SHP77 treated with DMSO at 0.1 percent for 48 hours (cell line): ENCODE data around the gene SLC34A3.
"Not testable (repeated sequence)": the region's sequence is repeated elsewhere in the genome, so short reads cannot be mapped to it uniquely, and the experiment has no call there.

Source experiments
- DNase-seq: peaks from one replicate; lab custom pipeline; 2025; lab: John Stamatoyannopoulos, UW

The SLC34A3 gene

DNA sequence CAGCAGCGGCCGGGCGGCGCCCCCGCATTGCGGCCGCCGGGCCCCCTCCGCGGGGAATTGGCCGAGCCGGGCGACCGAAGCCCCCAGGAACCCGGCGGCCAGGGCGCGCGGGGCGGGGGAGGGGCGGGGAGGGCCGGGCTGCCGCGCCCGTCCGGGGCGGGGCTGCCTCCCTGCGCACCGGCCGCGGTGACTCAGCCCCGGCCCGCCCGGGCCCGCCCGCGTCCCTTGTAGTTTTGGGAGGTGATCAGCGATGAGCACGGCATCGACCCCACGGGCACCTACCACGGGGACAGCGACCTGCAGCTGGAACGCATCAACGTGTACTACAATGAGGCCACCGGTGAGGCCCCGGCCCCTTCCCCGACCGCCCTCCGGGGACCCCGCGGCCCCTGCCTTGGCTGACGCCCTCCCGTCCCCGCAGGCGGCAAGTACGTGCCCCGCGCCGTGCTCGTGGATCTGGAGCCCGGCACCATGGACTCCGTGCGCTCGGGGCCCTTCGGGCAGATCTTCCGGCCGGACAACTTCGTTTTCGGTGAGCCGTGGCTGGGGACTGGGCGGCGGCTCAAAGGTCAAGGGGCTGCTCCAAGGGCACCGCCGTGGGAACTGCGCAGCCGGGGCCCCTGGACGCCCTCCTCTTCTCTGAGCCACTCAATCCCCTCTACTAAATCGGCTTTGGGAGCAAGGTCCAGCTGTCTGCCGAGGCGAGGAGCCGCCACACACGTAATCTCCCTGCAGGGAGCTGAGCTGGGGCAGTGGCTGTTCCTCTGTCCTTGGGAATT lies 11.0 kb downstream of the SLC34A3 start:
- no peak for DNase-seq

DNA sequence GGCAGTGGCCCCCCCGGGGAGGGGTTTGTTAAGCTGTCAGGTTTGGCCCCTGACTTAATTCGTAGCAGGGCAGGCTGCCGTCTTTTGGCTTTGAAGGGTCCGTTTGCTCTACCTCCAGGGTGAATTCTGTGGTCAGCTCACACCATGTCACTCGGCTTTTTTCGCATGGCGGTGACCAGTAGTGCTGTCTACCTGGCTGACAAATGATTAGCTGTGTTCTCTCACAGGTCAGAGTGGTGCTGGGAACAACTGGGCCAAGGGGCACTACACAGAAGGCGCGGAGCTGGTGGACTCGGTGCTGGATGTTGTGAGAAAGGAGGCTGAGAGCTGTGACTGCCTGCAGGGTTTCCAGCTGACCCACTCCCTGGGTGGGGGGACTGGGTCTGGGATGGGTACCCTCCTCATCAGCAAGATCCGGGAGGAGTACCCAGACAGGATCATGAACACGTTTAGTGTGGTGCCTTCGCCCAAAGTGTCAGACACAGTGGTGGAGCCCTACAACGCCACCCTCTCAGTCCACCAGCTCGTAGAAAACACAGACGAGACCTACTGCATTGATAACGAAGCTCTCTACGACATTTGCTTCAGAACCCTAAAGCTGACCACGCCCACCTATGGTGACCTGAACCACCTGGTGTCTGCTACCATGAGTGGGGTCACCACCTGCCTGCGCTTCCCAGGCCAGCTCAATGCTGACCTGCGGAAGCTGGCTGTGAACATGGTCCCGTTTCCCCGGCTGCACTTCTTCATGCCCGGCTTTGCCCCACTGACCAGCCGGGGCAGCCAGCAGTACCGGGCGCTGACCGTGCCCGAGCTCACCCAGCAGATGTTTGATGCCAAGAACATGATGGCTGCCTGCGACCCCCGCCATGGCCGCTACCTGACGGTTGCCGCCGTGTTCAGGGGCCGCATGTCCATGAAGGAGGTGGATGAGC lies 11.8 kb downstream of the SLC34A3 start:
- DNase-seq = no peak

DNA sequence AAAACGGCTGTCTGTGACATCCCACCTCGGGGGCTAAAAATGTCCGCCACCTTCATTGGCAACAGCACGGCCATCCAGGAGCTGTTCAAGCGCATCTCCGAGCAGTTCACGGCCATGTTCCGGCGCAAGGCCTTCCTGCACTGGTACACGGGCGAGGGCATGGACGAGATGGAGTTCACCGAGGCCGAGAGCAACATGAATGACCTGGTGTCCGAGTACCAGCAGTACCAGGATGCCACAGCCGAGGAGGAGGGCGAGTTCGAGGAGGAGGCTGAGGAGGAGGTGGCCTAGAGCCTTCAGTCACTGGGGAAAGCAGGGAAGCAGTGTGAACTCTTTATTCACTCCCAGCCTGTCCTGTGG lies 12.5 kb downstream of the SLC34A3 start:
- not testable (repeated sequence) for DNase-seq

DNA sequence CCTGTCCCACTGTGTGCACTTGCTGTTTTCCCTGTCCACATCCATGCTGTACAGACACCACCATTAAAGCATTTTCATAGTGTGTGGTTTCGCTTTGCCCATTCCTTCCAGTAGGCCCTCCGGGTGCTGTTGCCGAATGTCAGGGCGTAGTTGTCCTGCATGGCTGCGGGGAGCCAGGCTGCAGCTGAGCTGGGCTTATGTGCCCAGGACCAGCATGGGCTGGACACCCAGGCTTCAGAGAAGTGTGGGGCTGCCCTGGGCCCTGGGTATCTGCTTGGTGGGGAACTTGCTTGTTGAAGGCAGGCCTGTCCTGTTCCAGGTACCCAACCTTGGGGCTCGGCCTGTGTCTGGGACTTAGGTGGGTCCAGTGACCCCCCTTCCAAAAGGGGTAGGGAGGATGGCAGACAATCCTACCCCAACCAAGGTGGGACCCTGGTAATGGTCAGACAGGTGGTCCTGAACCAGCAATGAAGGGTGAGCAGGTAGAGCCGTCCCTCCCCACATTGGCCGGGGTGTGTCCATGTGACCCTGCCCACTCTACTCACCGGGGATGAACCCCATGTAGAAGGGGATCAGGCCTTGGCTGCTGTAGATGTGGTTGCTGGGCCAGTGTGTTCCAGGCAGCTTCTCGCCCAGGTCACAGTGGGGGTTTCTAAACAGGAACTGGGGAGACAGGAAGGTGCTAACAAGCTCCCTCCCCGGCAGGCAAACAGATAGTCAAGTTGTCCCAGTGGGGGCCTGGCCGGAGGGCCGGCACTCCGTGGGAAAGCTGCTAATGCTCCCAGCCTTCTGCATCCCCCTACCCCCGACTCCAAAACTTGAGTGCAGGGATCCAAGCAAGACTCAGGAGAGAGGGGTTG lies 13.2 kb downstream of the SLC34A3 start:
- DNase-seq = no peak

DNA sequence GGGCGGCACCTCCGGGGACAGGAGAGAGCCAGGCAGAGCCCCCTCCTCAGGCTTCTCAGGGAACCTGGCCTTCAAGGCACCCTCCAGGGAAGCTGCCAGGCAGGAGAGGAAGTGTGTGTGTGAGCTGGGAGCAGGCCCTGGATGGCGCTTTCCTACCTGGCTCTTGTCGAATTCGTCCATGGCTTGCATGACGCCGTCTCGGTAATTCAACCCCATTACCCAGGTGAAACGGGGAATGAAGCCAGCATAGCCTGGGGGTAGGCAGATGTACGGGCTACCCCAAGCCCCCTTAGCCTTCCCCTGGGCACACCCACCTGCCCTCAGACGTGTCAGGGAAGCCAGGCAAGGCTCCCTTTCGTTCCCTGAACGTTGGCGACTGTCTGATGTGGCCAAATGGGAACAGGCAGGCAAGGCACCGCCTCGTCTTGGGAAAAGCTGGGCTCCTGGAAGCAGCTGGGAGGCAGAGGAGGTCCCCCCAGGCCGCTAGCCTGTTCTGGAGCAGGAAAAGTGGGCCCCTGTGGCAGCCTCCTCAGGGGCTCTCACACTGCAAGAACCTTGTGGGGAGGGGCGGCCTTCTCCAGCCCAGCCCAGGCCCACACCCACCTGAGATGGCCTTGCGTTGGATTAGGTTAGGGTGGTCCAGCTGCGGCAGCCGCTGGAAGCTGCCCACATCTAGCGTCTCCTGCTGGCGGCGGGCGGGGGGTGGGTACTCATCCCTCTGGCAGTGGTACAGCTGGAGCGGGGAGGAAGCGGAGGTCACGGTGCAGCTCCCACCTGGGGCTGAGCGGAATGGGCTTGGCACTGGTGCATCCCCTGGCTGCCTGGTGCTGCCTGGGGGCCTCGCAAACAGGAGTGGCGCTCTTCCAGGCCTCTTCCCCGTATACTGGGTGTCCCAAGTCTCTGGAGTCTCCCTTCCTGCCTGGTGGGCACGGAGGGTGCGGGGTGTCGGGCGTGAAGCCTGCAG lies 14.1 kb downstream of the SLC34A3 start:
- no peak for DNase-seq

DNA sequence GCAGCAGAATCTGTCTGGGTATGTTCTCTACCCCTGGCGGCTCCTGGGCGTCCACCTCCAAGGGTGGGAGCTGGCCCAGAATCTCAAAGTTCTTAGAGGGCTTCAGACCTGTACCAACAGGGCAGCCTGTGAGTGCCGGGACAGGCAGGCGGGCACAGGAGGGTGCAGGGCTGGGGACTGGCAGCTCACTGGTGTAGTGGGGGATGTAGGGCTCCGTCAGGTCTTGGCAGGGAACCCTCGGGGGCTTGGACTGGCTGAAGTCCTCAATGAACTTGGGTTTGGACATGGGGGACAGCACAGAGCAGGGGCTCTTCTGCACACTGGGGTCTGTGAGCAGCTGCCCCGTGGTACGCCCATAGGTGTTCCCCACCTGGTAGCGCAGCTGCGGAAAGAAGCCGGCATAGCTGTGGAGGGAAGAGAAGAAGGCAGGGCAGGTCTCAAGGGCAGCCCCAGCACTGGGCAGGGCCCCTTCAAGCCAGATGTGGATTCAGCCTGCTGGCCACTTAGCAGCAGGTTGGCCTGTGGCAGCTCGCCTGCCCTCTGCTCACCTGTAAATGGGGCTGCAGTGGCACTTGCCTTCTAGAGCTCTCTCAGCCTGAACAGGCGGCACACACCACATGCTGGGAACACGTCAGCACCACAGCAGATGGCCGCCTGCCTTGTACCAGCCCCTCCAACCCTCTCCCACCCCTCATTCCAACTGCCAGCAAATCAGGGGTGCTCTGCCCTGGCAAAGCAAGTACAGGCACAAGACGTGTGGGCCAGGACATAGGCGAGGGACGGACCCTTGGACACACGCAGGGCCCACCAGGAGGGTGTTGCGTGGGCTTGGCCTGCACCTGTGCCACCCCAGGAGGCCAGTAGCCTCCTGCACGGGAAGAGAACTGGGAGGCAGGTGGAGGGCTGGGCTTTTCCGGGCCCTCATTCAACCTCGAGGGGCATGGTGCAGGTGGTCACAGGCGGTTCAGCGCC lies 15.0 kb downstream of the SLC34A3 start:
- no peak for DNase-seq

DNA sequence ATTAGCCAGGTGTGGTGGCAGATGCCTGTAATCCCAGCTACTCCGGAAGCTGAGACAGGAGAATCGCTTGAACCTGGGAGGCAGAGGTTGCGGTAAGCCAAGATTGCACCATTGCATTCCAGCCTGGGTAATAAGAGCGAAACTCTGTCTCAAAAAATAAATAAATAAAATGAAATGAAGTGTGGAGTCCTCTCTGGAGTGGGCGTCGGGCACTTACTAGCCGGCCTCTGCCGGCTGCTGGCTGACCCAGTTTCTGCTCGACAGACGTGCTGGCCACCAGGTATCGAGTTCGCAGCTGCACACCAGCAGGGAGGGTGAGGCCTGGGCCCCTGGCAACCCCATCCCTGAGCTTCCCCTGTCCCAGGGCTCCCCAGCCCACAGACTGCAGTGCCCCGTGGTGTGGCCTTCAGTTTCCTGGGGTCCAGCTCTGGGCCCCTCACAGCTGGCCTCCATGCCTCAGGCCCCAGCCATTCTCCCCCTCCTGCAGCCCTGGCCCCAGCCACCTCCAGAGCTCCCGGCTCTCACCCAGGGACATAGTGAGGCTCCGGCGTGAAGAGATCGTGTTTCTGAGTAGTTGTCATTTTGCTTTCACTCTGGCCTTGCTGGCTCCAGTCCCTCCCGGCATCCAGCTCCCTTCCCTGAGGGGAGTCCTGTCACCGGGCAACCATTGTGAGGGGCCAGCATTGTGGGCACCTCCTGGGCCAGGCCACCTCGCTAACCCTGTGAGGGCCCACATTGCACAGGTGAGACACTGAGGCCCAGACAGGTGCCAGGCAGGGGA lies 16.6 kb downstream of the SLC34A3 start:
- DNase-seq = no peak

DNA sequence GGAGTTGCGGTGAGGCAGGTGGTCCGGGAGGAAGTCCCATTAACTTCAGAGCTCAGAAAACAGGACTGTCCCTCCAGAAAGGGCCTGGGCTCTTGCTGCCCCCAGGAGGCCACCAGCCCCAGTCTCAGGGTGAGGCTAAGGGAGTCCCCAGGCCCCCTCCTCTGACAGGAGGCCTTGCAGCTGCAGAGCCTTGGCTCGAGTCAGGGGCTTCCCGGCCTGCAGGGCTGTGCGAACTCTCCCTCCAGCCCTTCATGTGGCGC lies 17.1 kb downstream of the SLC34A3 start:
- no peak for DNase-seq

DNA sequence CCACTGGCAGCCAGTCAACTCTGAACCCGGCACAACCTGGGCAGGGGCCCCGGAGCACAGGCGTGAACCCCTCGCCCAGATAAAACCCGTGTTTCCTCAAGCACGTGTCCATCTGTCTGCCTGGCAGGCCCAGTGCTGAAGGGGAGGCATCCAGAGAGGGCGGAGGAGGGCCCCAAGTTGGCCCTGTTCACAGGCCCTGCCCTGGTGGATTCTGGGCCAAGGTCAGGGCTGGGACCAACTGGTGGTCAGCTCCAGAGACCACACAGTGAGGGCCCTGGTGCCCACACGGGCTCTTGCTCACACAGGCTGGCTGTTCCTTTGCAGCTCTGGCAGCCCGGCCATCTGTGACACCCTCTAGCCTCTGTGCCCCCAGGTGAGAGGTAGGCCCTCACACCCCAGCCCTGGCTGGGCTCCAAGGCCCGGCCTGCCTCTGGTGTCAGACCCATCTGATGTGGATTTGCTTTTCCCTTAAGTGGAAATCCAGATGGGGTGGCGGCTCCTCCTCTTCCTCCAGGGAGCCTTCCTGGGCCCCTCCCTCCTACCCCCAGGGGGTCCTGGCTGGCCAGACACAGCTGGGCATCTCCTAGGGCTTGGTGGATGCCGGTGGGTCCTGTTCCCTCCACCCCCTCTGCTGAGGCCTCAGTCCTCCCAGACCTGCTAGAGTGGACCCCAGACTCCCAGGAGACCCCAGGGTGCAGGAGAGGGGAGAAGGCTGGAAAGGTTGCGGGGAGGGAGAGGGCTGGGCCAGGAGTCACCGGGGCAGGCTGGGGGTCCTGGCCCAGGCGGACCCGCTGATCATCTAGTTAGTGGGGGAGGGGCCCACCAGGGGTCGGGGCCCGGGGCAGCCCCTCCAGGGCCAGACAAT lies 19.9 kb downstream of the SLC34A3 start:
- no peak for DNase-seq

DNA sequence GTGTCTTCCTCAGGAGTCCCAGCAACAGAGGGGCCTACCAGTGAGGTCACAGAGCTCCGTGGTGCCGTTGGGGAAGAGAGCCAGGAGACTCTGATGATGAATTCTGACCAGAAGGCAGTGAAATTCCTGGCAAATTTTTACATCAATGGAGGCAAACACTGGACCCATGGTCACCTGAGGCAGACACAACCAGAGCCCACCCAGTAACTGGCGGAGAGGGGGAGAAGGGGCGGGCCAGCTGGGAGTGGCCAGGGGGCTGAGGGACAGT lies 20.4 kb downstream of the SLC34A3 start, which contains the start of gene STPG3:
STPG3 (plus strand) TSS at position 93 of the 268 bp plus-strand sequence; CDS start at position 94, 1 bp downstream.
- DNase-seq = no peak

DNA sequence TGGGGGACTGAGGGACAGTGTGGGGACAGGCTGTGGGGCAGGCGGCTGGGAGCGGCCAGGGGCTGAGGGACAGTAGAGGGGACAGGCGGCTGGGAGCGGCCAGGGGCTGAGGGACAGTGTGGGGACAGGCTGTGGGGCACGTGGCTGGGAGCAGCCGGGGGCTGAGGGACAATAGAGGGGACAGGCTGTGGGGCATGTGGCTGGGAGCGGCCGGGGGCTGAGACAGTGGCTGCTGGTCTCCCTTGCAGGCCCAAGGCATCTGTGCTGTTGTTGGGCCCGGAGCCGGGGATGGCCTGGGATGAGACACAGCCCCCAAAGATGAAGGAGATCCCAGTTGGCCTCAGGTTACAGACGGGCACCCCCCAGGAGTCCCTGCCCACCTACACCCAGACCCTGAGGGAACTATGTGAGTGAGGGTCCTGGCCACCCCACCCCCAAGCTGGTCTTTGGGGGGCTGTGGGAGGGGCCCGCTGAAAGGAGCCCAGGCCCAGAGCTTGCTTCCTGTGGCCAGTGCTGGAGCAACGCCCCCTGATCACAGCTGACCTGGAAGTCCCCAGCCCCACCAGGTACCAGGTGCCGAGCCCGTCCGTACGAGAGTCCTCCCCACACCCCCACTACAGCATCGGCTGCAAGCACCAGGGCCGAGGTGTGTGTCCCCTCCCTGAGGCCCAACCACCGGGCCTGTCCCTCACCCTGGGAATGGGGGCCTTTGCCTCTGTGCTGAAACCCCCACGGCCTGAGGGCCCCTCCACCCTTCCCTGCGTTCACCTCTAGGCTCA lies 21.0 kb downstream of the SLC34A3 start:
- DNase-seq = no peak

DNA sequence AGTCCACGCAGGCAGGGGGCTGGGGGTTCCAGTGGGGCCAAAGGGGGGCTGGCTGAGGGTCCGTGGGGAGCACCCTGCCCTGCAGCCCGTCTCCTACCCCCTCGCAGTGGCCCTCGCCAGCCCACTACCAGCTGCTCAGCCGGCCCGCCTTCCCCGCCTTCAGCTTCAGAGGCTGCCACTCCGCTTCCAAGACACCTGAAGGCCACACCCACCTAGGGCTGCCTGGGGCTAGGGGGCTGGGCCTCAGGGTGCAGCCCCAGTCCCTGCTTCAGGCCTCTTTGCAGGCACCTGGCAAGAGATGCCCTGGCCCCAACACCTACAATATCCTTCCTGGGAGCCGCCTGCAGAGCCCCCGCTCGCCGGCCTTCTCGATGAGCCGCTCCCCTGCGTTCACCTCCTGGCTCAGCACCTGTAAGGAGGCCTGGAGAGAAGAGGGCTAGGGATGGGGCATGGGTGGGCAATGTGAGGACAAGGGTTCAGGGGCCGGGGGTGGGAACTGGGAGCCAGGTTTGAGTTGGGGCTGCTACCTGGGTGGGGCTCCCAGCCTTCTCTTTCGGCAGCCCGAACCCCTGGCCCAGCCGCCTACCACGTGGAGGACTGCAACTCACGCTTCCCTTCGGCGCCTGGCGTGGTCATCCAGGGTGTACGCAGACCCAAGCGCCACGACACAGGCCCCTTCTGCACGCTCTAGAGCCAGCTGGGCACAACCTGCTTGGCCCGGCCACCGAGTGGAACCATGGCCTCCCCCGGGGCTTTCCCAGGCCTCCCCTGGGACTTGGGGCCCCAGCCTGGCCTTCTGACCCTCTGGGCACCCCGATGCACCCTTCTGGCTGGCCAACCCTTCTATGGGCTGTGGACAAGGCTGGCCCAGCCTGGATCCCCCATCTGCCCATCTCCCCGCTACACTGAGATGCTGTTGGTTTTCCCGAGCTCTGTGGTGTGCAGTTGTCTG lies 22.1 kb downstream of the SLC34A3 start:
- no peak for DNase-seq

DNA sequence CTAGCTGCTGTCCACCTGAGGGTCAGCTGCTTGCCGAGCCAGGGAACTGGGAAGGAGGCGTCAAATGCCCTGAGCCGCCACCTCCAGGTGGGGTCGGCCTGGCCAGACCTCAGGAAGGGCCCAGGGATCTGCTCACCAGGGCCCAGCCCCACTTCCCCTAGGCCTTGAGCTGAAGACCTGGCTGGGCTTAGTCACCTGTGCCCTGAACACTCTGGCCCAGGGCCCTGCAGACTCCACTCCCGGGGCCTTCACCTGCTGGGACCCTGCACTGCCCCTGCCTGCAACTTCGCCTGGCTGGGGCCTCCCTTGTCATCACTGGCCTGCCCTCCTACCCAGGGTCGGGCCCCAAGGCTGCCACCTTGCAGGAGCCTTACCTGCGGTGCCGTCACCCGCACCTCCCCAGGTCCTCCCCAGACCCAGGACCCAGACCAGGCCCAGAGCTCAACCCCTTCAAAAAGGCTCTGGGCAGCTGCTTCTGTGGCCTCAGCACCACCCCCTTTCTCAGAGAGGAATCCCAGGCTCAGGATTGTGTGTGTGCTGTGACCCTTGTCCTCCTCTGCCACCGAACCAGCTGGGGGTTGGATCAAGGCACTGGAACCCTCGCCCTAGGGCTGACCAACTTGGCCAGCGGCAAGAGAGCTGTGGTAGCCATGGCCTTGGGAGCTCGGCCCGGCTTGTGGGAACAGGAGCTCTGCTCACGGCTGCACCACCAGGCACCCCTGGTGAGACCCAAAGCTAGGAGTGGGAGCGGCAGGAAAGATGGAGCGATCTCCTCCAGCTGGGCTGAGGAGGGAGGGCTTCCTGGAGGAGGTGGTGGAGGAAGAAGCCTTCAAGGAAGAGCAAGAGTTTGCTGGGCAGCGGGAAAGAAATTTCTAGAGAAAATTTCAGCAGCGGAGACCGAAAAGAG lies 23.3 kb downstream of the SLC34A3 start:
- DNase-seq = no peak

DNA sequence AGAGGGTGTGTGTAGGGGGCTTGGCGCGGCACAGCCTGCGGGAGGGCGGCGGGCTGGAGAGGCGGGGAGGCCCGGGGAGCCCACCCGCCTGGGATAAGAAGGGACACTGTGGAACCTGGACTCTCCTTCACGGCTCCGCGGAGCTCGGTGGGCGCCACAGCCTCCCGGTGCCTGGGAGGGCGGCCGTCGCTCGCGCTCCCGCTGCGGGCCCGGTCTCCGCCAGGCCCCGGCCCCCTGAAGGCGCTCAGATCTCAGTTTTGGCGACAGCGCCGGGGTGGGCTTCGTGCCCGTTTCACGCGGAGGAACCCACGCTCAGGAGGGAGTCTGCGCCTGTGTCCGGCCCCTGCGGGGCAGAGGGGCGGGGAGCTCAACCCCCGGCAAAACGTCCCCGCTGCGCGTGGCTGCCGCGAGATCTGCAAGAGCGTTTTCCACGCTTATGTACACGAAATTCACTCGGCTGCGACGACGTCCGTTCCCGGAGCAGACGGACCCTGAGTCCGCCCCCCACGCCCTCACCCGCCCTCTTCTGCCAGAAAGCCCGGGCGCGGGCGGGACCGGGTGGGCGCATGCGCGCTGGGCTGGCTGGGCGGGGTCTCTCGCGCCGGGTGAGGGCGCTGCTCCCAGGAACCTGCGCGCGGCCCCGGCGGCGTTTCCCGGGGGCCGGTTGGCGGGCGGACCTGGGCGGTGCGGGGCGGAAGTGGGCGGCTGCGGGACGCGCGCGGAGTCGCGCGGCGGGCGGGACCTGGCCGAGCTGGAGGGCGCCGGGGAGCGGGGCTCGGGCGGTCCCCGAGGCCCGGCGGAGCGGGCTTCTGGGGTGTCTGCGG lies 24.1 kb downstream of the SLC34A3 start, which contains the start of gene NELFB:
NELFB (plus strand) TSS at position 704 of the 824 bp plus-strand sequence.
- peak; percentile 65 for DNase-seq
